Measurements from ENCODE around the gene ZBTB20. TPM values are rescaled to one million over a fixed set of nuclear protein-coding genes. Genes with fewer than 3 reads are reported as not detected.

Gene ZBTB20
- total RNA-seq, 1 experiment from 2014 or later: 3.7 TPM

DNA sequence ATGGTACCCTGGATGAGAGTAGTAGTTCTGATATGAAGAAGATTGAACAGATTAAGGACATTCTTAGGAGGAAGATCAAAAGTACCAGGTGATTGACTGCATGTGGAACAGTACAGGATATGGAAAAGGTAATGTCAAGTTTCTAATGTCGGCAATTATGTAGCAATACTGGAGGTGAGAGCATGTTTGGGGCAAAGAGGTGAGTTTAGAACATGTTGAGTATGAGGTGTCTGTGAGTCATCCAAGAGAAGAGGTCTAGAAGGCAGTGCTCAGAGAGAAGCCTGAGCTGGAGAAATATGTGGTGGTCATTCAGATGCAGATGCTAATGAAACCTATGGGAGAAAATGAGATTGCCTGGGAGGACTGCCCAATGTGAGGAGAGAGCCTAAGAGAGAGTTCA, 305.6 kb downstream of the ZBTB20 start:
- no peak overlapping the region for H3K9ac ChIP-seq (ENCODE audit: low read length)
- no peaks in the 10 kb centered on the region for H3K4me1 ChIP-seq (ENCODE audit: insufficient read depth, low read length)
- DNase-seq (no peak), ATAC-seq (peak; percentile 33; the same call in 1 of the 2 replicates)
- ChIA-PET POLR2A (ENCODE audit: unreplicated experiment) (no interaction called here), CTCF (no interaction called here)
- intact Hi-C loops (cut with micrococcal nuclease): no loop called here
- H4K20me1 ChIP-seq (ENCODE audit: low read length): no peaks in the 10 kb centered on the region
- no peak overlapping the region for H3K27ac ChIP-seq (ENCODE audit: low read length)
- H3K27me3 ChIP-seq (ENCODE audit: low read length): no peaks in the 10 kb centered on the region
- no TSS peak for BruUV-seq (replicated peaks)
- TF ChIP-seq EZH2 (IDR thresholded peaks at IDR 0.05; ENCODE audit: low read length, unreplicated experiment) (no peak), EZH2phosphoT487 (IDR thresholded peaks at IDR 0.05; ENCODE audit: borderline replicate concordance, low read length) (no peak)
- TF ChIP-seq, protein P1, sequence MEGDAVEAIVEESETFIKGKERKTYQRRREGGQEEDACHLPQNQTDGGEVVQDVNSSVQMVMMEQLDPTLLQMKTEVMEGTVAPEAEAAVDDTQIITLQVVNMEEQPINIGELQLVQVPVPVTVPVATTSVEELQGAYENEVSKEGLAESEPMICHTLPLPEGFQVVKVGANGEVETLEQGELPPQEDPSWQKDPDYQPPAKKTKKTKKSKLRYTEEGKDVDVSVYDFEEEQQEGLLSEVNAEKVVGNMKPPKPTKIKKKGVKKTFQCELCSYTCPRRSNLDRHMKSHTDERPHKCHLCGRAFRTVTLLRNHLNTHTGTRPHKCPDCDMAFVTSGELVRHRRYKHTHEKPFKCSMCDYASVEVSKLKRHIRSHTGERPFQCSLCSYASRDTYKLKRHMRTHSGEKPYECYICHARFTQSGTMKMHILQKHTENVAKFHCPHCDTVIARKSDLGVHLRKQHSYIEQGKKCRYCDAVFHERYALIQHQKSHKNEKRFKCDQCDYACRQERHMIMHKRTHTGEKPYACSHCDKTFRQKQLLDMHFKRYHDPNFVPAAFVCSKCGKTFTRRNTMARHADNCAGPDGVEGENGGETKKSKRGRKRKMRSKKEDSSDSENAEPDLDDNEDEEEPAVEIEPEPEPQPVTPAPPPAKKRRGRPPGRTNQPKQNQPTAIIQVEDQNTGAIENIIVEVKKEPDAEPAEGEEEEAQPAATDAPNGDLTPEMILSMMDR (conservative IDR thresholded peaks at IDR 0.05; ENCODE audit: low read depth, low read length): no peak
- H3K4me2 ChIP-seq (ENCODE audit: low read length): no peak overlapping the region
- no peaks in the 10 kb centered on the region for H3K9me2 ChIP-seq (replicated peaks; ENCODE audit: low read length)
- H3K79me2 ChIP-seq (ENCODE audit: low read length): no peaks in the 10 kb centered on the region
- H3K36me3 ChIP-seq (ENCODE audit: low read depth, low read length): no peaks in the 10 kb centered on the region
- H3K9me3 ChIP-seq (ENCODE audit: low read length): no peaks in the 10 kb centered on the region
- H3K4me3 ChIP-seq (ENCODE audit: low read length): no peak overlapping the region
- H2AFZ ChIP-seq (ENCODE audit: low read length): no peak overlapping the region
- no peaks in the 10 kb centered on the region for H3F3A ChIP-seq (ENCODE audit: low read length, unreplicated experiment)

DNA sequence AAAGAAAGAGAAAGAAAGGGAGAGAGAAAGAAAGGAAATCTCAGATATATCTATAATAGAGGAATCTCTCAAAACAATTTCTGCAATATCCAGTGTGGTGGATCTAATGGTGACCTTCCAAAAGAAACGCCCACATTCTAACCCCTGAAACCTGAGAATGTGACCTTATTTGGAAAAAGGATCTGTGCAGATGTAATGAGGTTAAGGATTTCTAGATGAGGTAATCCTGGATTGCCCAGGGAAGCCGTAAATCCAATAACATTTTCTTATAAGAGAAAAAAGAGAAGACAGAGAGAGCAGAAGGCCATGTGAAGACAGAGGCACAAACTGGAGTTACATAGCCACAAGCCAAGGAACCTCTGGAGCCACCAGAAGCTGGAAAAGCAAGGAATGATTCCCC, 307.6 kb downstream of the ZBTB20 start:
- Histone ChIP-seq H3K27me3 (ENCODE audit: low read length) (no peaks in the 10 kb centered on the region), H3K79me2 (ENCODE audit: low read length) (no peaks in the 10 kb centered on the region), H3F3A (ENCODE audit: low read length, unreplicated experiment) (no peaks in the 10 kb centered on the region), H3K9me3 (ENCODE audit: low read length) (no peaks in the 10 kb centered on the region), H3K9ac (ENCODE audit: low read length) (no peak overlapping the region), H3K4me3 (ENCODE audit: low read length) (no peak overlapping the region), H3K4me2 (ENCODE audit: low read length) (no peak overlapping the region), H3K9me2 (replicated peaks; ENCODE audit: low read length) (no peaks in the 10 kb centered on the region), H3K27ac (ENCODE audit: low read length) (no peak overlapping the region), H3K36me3 (ENCODE audit: low read depth, low read length) (no peaks in the 10 kb centered on the region), H2AFZ (ENCODE audit: low read length) (no peak overlapping the region), H3K4me1 (ENCODE audit: insufficient read depth, low read length) (no peaks in the 10 kb centered on the region), H4K20me1 (ENCODE audit: low read length) (no peaks in the 10 kb centered on the region)
- no TSS peak for BruUV-seq (replicated peaks)
- DNase-seq: no peak
- TF ChIP-seq, protein P1 (conservative IDR thresholded peaks at IDR 0.05; ENCODE audit: low read depth, low read length): no peak
- TF ChIP-seq EZH2 (IDR thresholded peaks at IDR 0.05; ENCODE audit: low read length, unreplicated experiment) (no peak), EZH2phosphoT487 (IDR thresholded peaks at IDR 0.05; ENCODE audit: borderline replicate concordance, low read length) (no peak)
- no peak for ATAC-seq
- CTCF ChIA-PET: no interaction called here
- POLR2A ChIA-PET (ENCODE audit: unreplicated experiment): no interaction called here
- intact Hi-C loops (cut with micrococcal nuclease): no loop called here

DNA sequence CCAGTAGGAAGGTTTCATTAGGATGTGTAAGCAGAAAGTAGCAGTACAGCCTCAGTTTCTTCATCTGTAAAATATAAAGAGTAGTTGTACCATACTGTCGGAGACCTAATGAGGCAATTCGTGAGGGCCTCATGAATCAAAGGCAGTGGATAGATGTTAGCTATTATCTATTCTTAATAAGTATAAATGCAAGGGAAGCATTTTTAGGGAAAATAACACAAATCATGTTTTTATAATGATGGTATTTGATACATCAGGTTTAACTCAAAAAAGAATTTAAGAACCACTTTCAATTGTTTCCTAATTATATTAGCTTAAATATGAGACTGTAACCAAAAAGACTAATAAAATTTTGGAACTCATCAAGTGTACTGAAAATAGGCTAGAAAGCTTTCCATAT, 309.1 kb downstream of the ZBTB20 start:
- Histone ChIP-seq H3K4me3 (ENCODE audit: low read length) (no peak overlapping the region), H3K79me2 (ENCODE audit: low read length) (no peaks in the 10 kb centered on the region), H2AFZ (ENCODE audit: low read length) (no peak overlapping the region), H3K27me3 (ENCODE audit: low read length) (no peaks in the 10 kb centered on the region), H3K36me3 (ENCODE audit: low read depth, low read length) (no peaks in the 10 kb centered on the region), H4K20me1 (ENCODE audit: low read length) (no peaks in the 10 kb centered on the region), H3K9me3 (ENCODE audit: low read length) (no peaks in the 10 kb centered on the region), H3K4me1 (ENCODE audit: insufficient read depth, low read length) (no peaks in the 10 kb centered on the region), H3K9me2 (replicated peaks; ENCODE audit: low read length) (no peaks in the 10 kb centered on the region), H3K4me2 (ENCODE audit: low read length) (no peak overlapping the region), H3K27ac (ENCODE audit: low read length) (no peak overlapping the region), H3K9ac (ENCODE audit: low read length) (no peak overlapping the region), H3F3A (ENCODE audit: low read length, unreplicated experiment) (no peaks in the 10 kb centered on the region)
- ATAC-seq: no peak
- TF ChIP-seq EZH2phosphoT487 (IDR thresholded peaks at IDR 0.05; ENCODE audit: borderline replicate concordance, low read length): no peak
- no peak for TF ChIP-seq EZH2 (IDR thresholded peaks at IDR 0.05; ENCODE audit: low read length, unreplicated experiment)
- TF ChIP-seq, protein P1 (conservative IDR thresholded peaks at IDR 0.05; ENCODE audit: low read depth, low read length): no peak
- DNase-seq: no peak
- intact Hi-C loops (cut with micrococcal nuclease): no loop called here
- BruUV-seq (replicated peaks): no TSS peak
- ChIA-PET POLR2A (ENCODE audit: unreplicated experiment) (no interaction called here), CTCF (no interaction called here)

All from PC-3 (cell line).